K562 treated with DMSO at 1 percent for 48 hours (cell line): ENCODE measurements around the gene NDST1. TPM values are rescaled to one million over a fixed set of nuclear protein-coding genes. Genes with fewer than 3 reads are reported as not detected.

Experiments
- total RNA-seq: library from RNA; unstranded; fragments of 300-600 nt; gene quantifications from 2 replicates; pipeline ENCODE4 v1.2.3, GENCODE V29; 2022; ENCODE audit warnings: low replicate concordance; ENCODE audit errors: extremely low read depth

Gene NDST1
- not detected in 2 replicates for total RNA-seq

GRCh38 chr5:150507474-150508276 lies at the start of gene NDST1:
Gene NDST1, plus strand, starts transcription at chr5:150508131. Its CDS starts 13,124 bp downstream, at chr5:150521255.

Other genes with a start within 250 kb of the NDST1 start
- not detected in 2 replicates for gene CAMK2A, start 218.4 kb upstream of the NDST1 start, total RNA-seq
- gene ARSI, start 205.2 kb upstream of the NDST1 start, total RNA-seq, result not detected in 2 replicates
- not detected in 2 replicates for gene TCOF1, start 150.4 kb upstream of the NDST1 start, total RNA-seq
- gene CD74, start 95.2 kb upstream of the NDST1 start, total RNA-seq, result not detected in 2 replicates
- gene RPS14, start 58.4 kb upstream of the NDST1 start, total RNA-seq, result 1,496 and 6,392 TPM in 2 replicates
- gene SYNPO, start 132.5 kb downstream of the NDST1 start, total RNA-seq, result not detected in 2 replicates
- gene MYOZ3, start 153.1 kb downstream of the NDST1 start, total RNA-seq, result not detected in 2 replicates
- not detected in 2 replicates for gene RBM22, start 192.9 kb downstream of the NDST1 start, total RNA-seq